Ishikawa (cell line): Measurements from ENCODE around the gene SYK.

ENCODE experiments used
- CEBPB ChIP-seq: IDR thresholded peaks from 2 replicates; pipeline ENCODE4 v1.6.1; 2012
- CREB1 ChIP-seq: IDR thresholded peaks from 2 replicates; pipeline ENCODE4 v1.6.1; 2012; ENCODE audit warnings: low read depth
- EGR1 ChIP-seq: IDR thresholded peaks from 2 replicates; pipeline ENCODE4 v1.6.1; 2012
- EP300 ChIP-seq: IDR thresholded peaks from 2 replicates; pipeline ENCODE4 v1.6.1; 2012; ENCODE audit warnings: borderline replicate concordance
- FOXM1 ChIP-seq: IDR thresholded peaks from 2 replicates; pipeline ENCODE4 v1.6.1; 2012; ENCODE audit warnings: low read depth, borderline replicate concordance
- NFIC ChIP-seq: IDR thresholded peaks from 2 replicates; pipeline ENCODE4 v1.6.1; 2012
- RAD21 ChIP-seq: IDR thresholded peaks from 2 replicates; pipeline ENCODE4 v1.6.1; 2012; ENCODE audit warnings: low read depth
- TAF1 ChIP-seq: IDR thresholded peaks from 2 replicates; pipeline ENCODE4 v1.6.1; 2012; ENCODE audit warnings: low read depth, mild to moderate bottlenecking
- TCF12 ChIP-seq: IDR thresholded peaks from 2 replicates; pipeline ENCODE4 v1.6.1; 2012; ENCODE audit warnings: low read depth
- TEAD4 ChIP-seq: IDR thresholded peaks from 2 replicates; pipeline ENCODE4 v1.6.1; 2012
- YY1 ChIP-seq: IDR thresholded peaks from 2 replicates; pipeline ENCODE4 v1.6.1; 2012; ENCODE audit warnings: low read depth
- ZBTB7A ChIP-seq: IDR thresholded peaks from 2 replicates; pipeline ENCODE4 v1.6.1; 2012; ENCODE audit warnings: low read depth
- TF ChIP-seq, protein P1 (sequence below): IDR thresholded peaks from 2 replicates; pipeline ENCODE4 v1.6.1; 2012
- TF ChIP-seq, protein P2 (sequence below): IDR thresholded peaks from 2 replicates; pipeline ENCODE4 v1.6.1; 2012; ENCODE audit warnings: low read depth, mild to moderate bottlenecking
- TF ChIP-seq, protein P3 (sequence below): IDR thresholded peaks from 2 replicates; pipeline ENCODE4 v1.6.1; 2012

Gene SYK

DNA sequence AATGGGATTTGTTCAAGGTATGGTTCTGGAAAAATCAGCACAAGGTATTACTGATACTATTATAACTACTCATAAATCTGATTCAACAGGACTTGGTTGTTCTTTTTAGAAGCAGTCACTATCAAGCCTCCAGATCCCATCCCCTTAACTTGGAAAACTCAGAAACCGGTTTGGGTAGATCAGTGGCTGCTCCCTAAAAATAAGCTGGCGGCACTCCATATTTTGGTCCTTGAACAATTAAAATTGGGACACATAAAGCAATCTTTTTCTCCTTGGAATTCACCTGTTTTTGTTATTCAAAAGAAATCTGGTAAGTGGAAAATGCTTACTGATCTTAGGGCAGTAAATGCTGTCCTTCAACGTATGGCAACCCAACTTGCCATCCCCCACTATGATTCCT is 104.2 kb downstream of the SYK start:
- TF ChIP-seq ZBTB7A (no peak), FOXM1 (no peak), TAF1 (no peak), RAD21 (no peak), CREB1 (no peak), EGR1 (no peak), YY1 (no peak), NFIC (no peak), TEAD4 (no peak), CEBPB (no peak), EP300 (no peak)
- TF ChIP-seq, protein P1, sequence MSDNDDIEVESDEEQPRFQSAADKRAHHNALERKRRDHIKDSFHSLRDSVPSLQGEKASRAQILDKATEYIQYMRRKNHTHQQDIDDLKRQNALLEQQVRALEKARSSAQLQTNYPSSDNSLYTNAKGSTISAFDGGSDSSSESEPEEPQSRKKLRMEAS: no peak
- TF ChIP-seq, protein P2, sequence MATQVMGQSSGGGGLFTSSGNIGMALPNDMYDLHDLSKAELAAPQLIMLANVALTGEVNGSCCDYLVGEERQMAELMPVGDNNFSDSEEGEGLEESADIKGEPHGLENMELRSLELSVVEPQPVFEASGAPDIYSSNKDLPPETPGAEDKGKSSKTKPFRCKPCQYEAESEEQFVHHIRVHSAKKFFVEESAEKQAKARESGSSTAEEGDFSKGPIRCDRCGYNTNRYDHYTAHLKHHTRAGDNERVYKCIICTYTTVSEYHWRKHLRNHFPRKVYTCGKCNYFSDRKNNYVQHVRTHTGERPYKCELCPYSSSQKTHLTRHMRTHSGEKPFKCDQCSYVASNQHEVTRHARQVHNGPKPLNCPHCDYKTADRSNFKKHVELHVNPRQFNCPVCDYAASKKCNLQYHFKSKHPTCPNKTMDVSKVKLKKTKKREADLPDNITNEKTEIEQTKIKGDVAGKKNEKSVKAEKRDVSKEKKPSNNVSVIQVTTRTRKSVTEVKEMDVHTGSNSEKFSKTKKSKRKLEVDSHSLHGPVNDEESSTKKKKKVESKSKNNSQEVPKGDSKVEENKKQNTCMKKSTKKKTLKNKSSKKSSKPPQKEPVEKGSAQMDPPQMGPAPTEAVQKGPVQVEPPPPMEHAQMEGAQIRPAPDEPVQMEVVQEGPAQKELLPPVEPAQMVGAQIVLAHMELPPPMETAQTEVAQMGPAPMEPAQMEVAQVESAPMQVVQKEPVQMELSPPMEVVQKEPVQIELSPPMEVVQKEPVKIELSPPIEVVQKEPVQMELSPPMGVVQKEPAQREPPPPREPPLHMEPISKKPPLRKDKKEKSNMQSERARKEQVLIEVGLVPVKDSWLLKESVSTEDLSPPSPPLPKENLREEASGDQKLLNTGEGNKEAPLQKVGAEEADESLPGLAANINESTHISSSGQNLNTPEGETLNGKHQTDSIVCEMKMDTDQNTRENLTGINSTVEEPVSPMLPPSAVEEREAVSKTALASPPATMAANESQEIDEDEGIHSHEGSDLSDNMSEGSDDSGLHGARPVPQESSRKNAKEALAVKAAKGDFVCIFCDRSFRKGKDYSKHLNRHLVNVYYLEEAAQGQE: no peak
- TF ChIP-seq, protein P3, sequence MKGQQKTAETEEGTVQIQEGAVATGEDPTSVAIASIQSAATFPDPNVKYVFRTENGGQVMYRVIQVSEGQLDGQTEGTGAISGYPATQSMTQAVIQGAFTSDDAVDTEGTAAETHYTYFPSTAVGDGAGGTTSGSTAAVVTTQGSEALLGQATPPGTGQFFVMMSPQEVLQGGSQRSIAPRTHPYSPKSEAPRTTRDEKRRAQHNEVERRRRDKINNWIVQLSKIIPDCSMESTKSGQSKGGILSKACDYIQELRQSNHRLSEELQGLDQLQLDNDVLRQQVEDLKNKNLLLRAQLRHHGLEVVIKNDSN: no peak

DNA sequence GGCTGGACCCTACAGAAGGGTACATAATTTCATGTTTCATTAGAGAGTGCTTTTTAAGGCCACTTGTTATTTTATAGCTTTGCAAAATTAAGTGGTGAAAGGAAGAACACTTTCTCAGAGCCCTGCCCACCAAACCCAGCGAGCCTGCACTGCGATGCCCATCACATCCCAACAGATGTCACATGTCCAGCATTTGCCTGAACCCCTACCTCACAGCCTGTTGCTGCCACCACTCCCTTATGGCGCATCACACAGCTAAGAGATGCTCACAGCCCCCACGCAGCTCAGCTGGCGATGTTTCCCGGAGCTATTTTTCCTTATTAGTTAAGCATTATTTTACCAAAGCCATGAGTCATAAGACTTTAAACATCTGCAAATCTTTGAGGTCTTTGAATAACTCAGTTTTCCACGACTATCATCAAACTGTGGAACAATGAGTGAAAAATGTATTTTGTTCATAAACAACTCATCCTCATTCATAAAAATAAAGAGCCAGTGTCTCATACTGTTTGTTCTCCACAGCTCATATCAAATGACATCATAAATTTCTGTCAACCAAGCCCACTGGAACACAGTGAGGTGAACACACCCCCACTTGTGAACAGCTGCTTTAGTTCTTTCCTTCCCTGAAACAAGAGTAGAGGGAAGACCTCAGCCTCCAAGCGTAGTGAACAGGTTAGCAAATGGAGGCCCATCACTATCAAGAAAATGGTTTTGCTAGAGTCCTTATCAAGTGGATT is 104.9 kb downstream of the SYK start:
- TF ChIP-seq CEBPB (no peak), TAF1 (no peak), RAD21 (no peak), NFIC (no peak), TCF12 (no peak), FOXM1 (no peak), CREB1 (no peak)
- TF ChIP-seq, protein P3: no peak
- TF ChIP-seq, protein P2: no peak

DNA sequence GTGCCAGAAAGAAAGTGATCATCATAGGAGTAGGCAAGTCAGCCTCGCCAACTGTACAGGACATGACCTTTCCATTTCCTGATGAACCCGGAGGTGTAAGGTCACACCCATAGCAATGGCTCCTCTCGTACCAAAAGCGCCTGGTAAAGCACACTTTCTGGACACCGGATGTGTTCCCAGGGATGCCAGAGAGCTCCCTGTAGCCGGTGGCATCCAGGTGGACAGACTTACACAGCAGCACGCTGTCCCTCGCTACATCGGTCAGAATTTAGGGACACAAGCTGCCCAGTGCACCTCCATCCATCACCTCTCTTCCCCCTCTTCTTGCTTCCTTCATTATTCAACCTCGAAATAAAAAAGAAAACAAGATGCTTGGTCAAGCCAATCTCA is 105.4 kb downstream of the SYK start:
- TF ChIP-seq FOXM1 (no peak), CREB1 (no peak), YY1 (no peak), TEAD4 (no peak), RAD21 (no peak), EGR1 (no peak), CEBPB (no peak), TCF12 (no peak), ZBTB7A (no peak), TAF1 (no peak), NFIC (no peak), EP300 (no peak)
- TF ChIP-seq, protein P1: no peak
- TF ChIP-seq, protein P3: no peak
- TF ChIP-seq, protein P2: no peak

DNA sequence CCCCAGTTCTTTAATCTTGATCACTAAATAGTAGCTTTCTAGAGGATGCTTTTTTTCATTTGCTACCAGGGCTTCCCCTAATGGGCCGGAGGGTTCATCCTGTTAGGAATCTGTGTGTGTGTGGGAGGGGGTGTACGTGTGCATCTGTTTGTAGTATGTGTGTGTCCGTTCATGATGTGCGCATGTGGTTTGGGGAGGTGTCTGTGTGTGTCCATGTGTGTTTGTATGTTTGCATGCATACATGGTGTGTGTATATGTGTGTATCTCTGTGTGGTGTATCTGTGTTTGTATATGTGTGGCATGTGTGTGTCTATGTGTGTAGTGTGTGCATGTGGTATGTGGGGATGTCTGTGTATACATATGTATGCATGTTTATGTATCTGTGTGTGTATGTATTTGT is 106.2 kb downstream of the SYK start:
- TF ChIP-seq NFIC (no peak), FOXM1 (no peak)
